MM.1S (cell line): ENCODE results near the gene FARS2.

ENCODE experiments used
- DNase-seq: peaks from one replicate; pipeline ENCODE4 v3.0.0-alpha.2; 2015
- H2AFZ ChIP-seq: fragments of 300-600 bp; sonication (generic); 2 replicates; pipeline ENCODE4 v1.6.0; 2016; ENCODE audit warnings: antibody characterized with exemption, low read length
- H3F3A ChIP-seq: fragments of 300-600 bp; sonication (generic); 2 replicates; pipeline ENCODE4 v1.6.1; 2016; ENCODE audit warnings: mild to moderate bottlenecking, antibody characterized with exemption, low read length, moderate library complexity, mixed read lengths; ENCODE audit not compliant: insufficient read depth
- H3K27ac ChIP-seq: fragments of 300-600 bp; sonication (generic); 2 replicates; pipeline ENCODE4 v1.5.1; 2016; ENCODE audit warnings: mild to moderate bottlenecking, low read length
- H3K27me3 ChIP-seq: fragments of 300-600 bp; sonication (generic); replicated peaks from 2 replicates; pipeline ENCODE4 v1.6.0; 2016; ENCODE audit warnings: low read length; ENCODE audit not compliant: insufficient read depth
- H3K36me3 ChIP-seq: fragments of 300-600 bp; sonication (generic); replicated peaks from 2 replicates; pipeline ENCODE4 v1.6.1; 2016; ENCODE audit warnings: mild to moderate bottlenecking, low read length, mixed read lengths; ENCODE audit not compliant: insufficient read depth
- H3K4me1 ChIP-seq: fragments of 300-600 bp; sonication (generic); 2 replicates; pipeline ENCODE4 v1.6.1; 2016; ENCODE audit warnings: low read length, mixed read lengths
- H3K4me2 ChIP-seq: fragments of 300-600 bp; sonication (generic); 2 replicates; pipeline ENCODE4 v1.6.0; 2016; ENCODE audit warnings: low read depth, low read length
- H3K4me3 ChIP-seq: fragments of 300-600 bp; sonication (generic); 2 replicates; pipeline ENCODE4 v1.5.1; 2016; ENCODE audit warnings: low read length, mixed read lengths
- H3K79me2 ChIP-seq: fragments of 300-600 bp; sonication (generic); 2 replicates; pipeline ENCODE4 v1.6.1; 2016; ENCODE audit warnings: mixed run types, low read length, mixed read lengths
- H3K9ac ChIP-seq: fragments of 300-600 bp; sonication (generic); 2 replicates; pipeline ENCODE4 v1.6.1; 2016; ENCODE audit warnings: low read length, mixed read lengths
- H3K9me2 ChIP-seq: fragments of 300-600 bp; sonication (generic); replicated peaks from 2 replicates; pipeline ENCODE4 v1.6.1; 2016; ENCODE audit warnings: mild to moderate bottlenecking, low read length, mixed read lengths; ENCODE audit not compliant: insufficient read depth
- H3K9me3 ChIP-seq: fragments of 300-600 bp; sonication (generic); replicated peaks from 2 replicates; pipeline ENCODE4 v1.6.1; 2016; ENCODE audit warnings: mild to moderate bottlenecking, low read length, mixed read lengths; ENCODE audit not compliant: insufficient read depth
- H4K20me1 ChIP-seq: fragments of 300-600 bp; sonication (generic); 2 replicates; pipeline ENCODE4 v1.6.1; 2016; ENCODE audit warnings: mild to moderate bottlenecking, low read length, moderate library complexity, mixed read lengths; ENCODE audit not compliant: insufficient read depth
- CTCF ChIP-seq: fragments of 300-600 bp; sonication (generic); IDR thresholded peaks from 2 replicates; pipeline ENCODE4 v1.5.1; 2016; ENCODE audit warnings: antibody characterized with exemption, low read length, mixed read lengths
- EZH2 ChIP-seq: fragments of 300-600 bp; sonication (generic); optimal IDR thresholded peaks from 2 replicates; pipeline ENCODE3; 2017; ENCODE audit warnings: low read depth, mild to moderate bottlenecking, antibody characterized with exemption, low read length, mixed read lengths
- EZH2phosphoT487 ChIP-seq: fragments of 300-600 bp; sonication (generic); IDR thresholded peaks from 2 replicates; pipeline ENCODE4 v1.6.1; 2018; ENCODE audit warnings: antibody characterized with exemption, low read length

Gene FARS2

DNA sequence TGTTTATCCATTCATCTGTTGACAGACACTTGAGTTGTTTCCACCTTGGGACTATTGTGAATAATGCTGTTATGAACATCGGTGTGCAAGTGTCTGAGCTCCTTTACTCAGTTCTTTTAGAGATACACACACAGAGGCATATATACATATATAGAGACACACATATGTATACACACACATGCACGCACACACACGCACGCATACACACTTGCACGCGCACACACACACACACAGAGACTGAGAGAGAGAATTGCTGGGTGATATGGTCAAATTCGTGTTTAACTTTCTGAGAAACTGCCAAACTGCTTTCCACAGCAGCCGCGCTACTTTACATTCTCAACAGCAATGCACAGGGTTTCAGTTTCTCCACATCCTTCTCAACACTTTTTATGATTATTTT is 273.3 kb downstream of the FARS2 start:
- no peaks in the 10 kb centered on the region for H4K20me1 ChIP-seq
- H3K4me1 ChIP-seq: no peaks in the 10 kb centered on the region
- no peak for DNase-seq
- TF ChIP-seq EZH2 (no peak), CTCF (no peak), EZH2phosphoT487 (no peak)
- H2AFZ ChIP-seq: no peak overlapping the region
- no peaks in the 10 kb centered on the region for H3K9me2 ChIP-seq
- no peaks in the 10 kb centered on the region for H3K36me3 ChIP-seq
- H3F3A ChIP-seq: no peaks in the 10 kb centered on the region
- H3K79me2 ChIP-seq: no peaks in the 10 kb centered on the region
- H3K4me3 ChIP-seq: no peak overlapping the region
- H3K9ac ChIP-seq: no peak overlapping the region
- no peaks in the 10 kb centered on the region for H3K9me3 ChIP-seq
- no peak overlapping the region for H3K4me2 ChIP-seq
- H3K27ac ChIP-seq: no peak overlapping the region
- H3K27me3 ChIP-seq: no peaks in the 10 kb centered on the region

- Histone ChIP-seq H3F3A (no peaks in the 10 kb centered on the region), H3K4me1 (no peaks in the 10 kb centered on the region), H3K9me3 (no peaks in the 10 kb centered on the region), H2AFZ (no peak overlapping the region), H3K79me2 (no peaks in the 10 kb centered on the region), H3K4me2 (no peak overlapping the region), H4K20me1 (no peaks in the 10 kb centered on the region), H3K9ac (no peak overlapping the region), H3K27ac (no peak overlapping the region), H3K27me3 (no peaks in the 10 kb centered on the region), H3K9me2 (no peaks in the 10 kb centered on the region), H3K4me3 (no peak overlapping the region), H3K36me3 (no peaks in the 10 kb centered on the region)
- TF ChIP-seq CTCF (no peak), EZH2phosphoT487 (no peak)
- no peak for DNase-seq
Observed at GRCh38 chr6:5536644-5537043, 275.3 kb downstream of the FARS2 start.

DNA sequence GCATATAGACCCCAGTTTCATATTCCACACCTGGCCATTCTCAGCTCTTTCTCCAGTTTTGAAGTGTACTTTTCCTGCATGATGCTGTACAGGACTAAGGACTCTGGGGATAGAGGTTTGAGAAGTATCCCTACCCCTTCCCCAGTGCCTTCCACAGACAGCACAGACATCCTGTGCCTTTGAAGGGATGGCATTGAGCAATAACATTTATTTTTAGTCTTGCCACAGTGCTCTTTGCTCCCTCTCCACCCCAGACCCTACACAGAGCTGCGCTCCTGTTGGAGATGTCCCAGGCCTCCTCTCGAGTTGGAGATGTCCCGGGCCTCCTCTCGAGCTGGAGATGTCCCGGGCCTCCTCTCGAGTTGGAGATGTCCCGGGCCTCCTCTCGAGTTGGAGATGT is 275.8 kb downstream of the FARS2 start:
- H3K36me3 ChIP-seq: no peaks in the 10 kb centered on the region
- no peaks in the 10 kb centered on the region for H3K4me1 ChIP-seq
- H3K4me2 ChIP-seq: no peak overlapping the region
- no peak overlapping the region for H2AFZ ChIP-seq
- H3K9ac ChIP-seq: no peak overlapping the region
- H4K20me1 ChIP-seq: no peaks in the 10 kb centered on the region
- H3F3A ChIP-seq: no peaks in the 10 kb centered on the region
- H3K27ac ChIP-seq: no peak overlapping the region
- no peak overlapping the region for H3K4me3 ChIP-seq
- H3K79me2 ChIP-seq: no peaks in the 10 kb centered on the region
- no peaks in the 10 kb centered on the region for H3K27me3 ChIP-seq
- TF ChIP-seq CTCF (no peak), EZH2phosphoT487 (no peak), EZH2 (no peak)
- H3K9me2 ChIP-seq: no peaks in the 10 kb centered on the region
- no peak for DNase-seq
- no peaks in the 10 kb centered on the region for H3K9me3 ChIP-seq

DNA sequence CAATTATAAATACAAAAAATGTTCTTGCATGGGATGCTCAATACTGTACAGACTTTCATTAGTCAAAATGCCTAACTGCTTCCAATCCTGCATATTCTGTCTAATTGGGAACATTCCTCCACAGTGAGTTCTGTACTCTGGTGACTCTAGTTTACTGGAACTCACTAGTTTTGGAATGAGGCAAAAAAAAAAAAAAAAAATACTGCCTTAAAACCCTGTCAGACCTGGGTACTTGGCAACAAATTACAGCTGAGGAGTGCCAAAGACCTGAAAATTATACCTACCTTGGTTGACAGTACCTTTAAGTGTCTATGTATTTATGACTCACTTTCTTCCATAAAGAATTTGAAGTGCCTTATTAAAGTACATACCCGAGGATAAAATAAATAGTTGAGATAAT is 276.7 kb downstream of the FARS2 start:
- H3K9ac ChIP-seq: no peak overlapping the region

More for the DNA sequence above, 276.7 kb downstream of the FARS2 start:
- H3K4me2 ChIP-seq: no peak overlapping the region
- H3K79me2 ChIP-seq: no peaks in the 10 kb centered on the region
- H4K20me1 ChIP-seq: no peaks in the 10 kb centered on the region
- no peaks in the 10 kb centered on the region for H3K4me1 ChIP-seq
- no peaks in the 10 kb centered on the region for H3K27me3 ChIP-seq
- H3F3A ChIP-seq: no peaks in the 10 kb centered on the region
- TF ChIP-seq EZH2 (no peak), EZH2phosphoT487 (no peak), CTCF (no peak)
- H3K9me3 ChIP-seq: no peaks in the 10 kb centered on the region
- no peak overlapping the region for H3K27ac ChIP-seq
- H2AFZ ChIP-seq: no peak overlapping the region
- H3K36me3 ChIP-seq: no peaks in the 10 kb centered on the region
- DNase-seq: no peak
- H3K9me2 ChIP-seq: no peaks in the 10 kb centered on the region
- H3K4me3 ChIP-seq: no peak overlapping the region
